HG03039 (cell line): Measurements from ENCODE around the gene MAD1L1.
"Not testable (repeated sequence)": the region's sequence is repeated elsewhere in the genome, so short reads cannot be mapped to it uniquely, and the experiment has no call there.

Source experiments
- ATAC-seq: cut with Tn5 transposase; IDR thresholded peaks from one replicate; pipeline ENCODE4 v1.9.1; 2021; ENCODE audit warnings: mild to moderate bottlenecking, moderate library complexity; ENCODE audit not compliant: unreplicated experiment

The MAD1L1 gene

GRCh38 chr7:2162004-2162902, 70.5 kb downstream of the MAD1L1 start:
- ATAC-seq = not testable (repeated sequence)

- no peak for ATAC-seq
Measured at GRCh38 chr7:2159176-2159520, 73.6 kb downstream of the MAD1L1 start.

- ATAC-seq = no peak
Measured at GRCh38 chr7:2158331-2159175, 74.2 kb downstream of the MAD1L1 start.

GRCh38 chr7:2157473-2158279, 75.1 kb downstream of the MAD1L1 start:
- no peak for ATAC-seq

GRCh38 chr7:2156756-2157472, 75.8 kb downstream of the MAD1L1 start:
- no peak for ATAC-seq

- no peak for ATAC-seq
Measured at GRCh38 chr7:2154831-2155230, 77.9 kb downstream of the MAD1L1 start.

- no peak for ATAC-seq
Measured at GRCh38 chr7:2154121-2154520, 78.6 kb downstream of the MAD1L1 start.

GRCh38 chr7:2152646-2153045, 80.1 kb downstream of the MAD1L1 start:
- no peak for ATAC-seq

GRCh38 chr7:2151801-2152612, 80.7 kb downstream of the MAD1L1 start:
- ATAC-seq = no peak

- no peak for ATAC-seq
Measured at GRCh38 chr7:2151237-2151636, 81.5 kb downstream of the MAD1L1 start.

- no peak for ATAC-seq
Measured at GRCh38 chr7:2150445-2150815, 82.3 kb downstream of the MAD1L1 start.

GRCh38 chr7:2149672-2150444, 82.9 kb downstream of the MAD1L1 start:
- ATAC-seq = no peak

- ATAC-seq = no peak
Measured at GRCh38 chr7:2148814-2149213, 83.9 kb downstream of the MAD1L1 start.

GRCh38 chr7:2148189-2148588, 84.6 kb downstream of the MAD1L1 start:
- ATAC-seq = no peak

- no peak for ATAC-seq
Measured at GRCh38 chr7:2146676-2147472, 85.9 kb downstream of the MAD1L1 start.

GRCh38 chr7:2145835-2146580, 86.7 kb downstream of the MAD1L1 start:
- no peak for ATAC-seq

GRCh38 chr7:2144926-2145325, 87.8 kb downstream of the MAD1L1 start:
- ATAC-seq = no peak
